HG03095 (cell line): ENCODE data around the gene DNAL4.

ENCODE experiments used
- ATAC-seq: cut with Tn5 transposase; IDR thresholded peaks from one replicate; pipeline ENCODE4 v1.9.1; 2021; ENCODE audit warnings: moderate library complexity; ENCODE audit not compliant: unreplicated experiment

Gene DNAL4

GRCh38 chr22:38793721-38794466 lies at the start of gene DNAL4:
Gene DNAL4, minus strand, starts transcription at chr22:38794143. Its CDS starts 11,412 bp downstream, at chr22:38782731.
- ATAC-seq = peak; percentile 92

DNA sequence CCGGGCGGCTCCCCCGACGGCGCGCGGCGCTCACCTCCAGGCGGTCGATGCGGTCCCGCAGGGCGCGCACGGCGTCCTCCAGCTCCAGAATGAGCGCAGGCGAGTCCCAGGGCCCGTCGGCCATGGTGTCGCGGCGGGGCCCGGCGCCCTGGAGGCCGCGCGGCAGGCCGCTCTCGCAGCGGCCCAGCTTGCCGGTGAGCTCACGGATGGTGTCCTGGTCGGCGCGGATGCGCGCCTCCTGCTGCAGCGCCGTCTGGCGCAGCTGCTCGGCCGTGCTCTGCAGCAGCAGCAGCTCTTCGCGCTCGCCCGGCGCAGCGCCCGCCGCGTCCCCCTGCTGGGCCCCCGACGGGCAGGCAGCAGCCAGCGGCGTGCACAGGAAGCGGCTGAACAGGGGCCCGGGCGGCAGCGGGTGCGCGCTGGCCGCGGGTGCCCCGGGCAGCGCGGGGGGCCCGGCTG lies 49.3 kb upstream of the DNAL4 start:
- ATAC-seq = no peak

DNA sequence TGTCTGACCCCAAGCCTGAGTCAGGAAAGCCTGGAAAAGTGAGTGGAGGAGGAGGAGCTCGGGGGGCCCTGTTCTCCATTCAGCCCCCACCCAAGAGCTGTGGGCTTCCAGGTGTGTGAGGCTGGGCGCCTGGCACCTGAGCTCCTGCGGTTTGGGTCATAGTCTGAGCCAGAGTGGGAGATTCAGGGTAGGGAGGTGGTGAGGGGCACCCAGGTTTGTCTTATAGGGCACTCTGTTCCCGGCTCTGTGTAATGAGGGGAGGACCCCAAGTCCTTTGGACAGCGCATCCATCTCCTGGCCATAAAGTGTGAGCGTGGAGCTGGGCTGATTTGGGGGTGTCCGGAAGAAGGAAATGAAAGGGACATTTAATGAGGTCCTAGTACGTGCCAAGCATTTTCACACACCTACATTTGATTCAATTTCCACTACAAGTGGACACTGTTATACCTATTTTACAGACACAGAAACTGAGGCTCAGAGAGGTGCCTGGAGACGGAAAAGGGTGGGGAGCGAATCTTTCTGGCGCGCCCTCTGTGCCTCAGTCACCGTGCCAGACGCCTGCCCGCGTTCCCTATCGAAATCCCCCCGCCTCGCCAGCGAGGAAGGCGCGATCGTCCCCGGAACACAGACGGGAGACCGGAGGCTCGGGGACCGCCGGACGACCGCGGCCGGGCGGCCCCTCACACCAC lies 48.7 kb upstream of the DNAL4 start:
- no peak for ATAC-seq

DNA sequence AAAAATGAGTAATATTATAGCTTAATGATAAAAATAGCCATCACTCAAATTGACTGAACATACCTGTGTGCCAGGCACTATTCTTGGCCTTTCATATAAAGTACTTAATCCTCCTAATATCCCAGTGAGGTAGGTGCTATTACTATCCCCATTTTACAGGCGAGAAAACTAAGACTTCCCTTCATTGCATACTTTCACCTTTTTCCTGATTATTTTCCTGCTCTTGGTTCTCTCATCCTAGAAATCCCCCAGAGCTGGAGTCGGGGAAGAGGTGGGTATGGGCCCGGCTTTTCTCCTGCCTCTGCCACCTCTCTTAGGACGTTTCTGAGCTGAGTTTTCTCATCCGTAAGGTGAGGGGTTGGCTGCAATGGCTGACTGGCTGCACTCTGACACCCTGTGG lies 47.7 kb upstream of the DNAL4 start:
- no peak for ATAC-seq

GRCh38 chr22:38841211-38841610 lies 47.3 kb upstream of the DNAL4 start:
- ATAC-seq = no peak

GRCh38 chr22:38840129-38840528 lies 46.2 kb upstream of the DNAL4 start:
- ATAC-seq = no peak

- no peak for ATAC-seq
Observed at GRCh38 chr22:38839686-38840085, 45.7 kb upstream of the DNAL4 start.

GRCh38 chr22:38837414-38837928 lies 43.5 kb upstream of the DNAL4 start:
- no peak for ATAC-seq

GRCh38 chr22:38835888-38836301 lies 42.0 kb upstream of the DNAL4 start:
- ATAC-seq = no peak

GRCh38 chr22:38834991-38835390 lies 41.0 kb upstream of the DNAL4 start:
- ATAC-seq = no peak

DNA sequence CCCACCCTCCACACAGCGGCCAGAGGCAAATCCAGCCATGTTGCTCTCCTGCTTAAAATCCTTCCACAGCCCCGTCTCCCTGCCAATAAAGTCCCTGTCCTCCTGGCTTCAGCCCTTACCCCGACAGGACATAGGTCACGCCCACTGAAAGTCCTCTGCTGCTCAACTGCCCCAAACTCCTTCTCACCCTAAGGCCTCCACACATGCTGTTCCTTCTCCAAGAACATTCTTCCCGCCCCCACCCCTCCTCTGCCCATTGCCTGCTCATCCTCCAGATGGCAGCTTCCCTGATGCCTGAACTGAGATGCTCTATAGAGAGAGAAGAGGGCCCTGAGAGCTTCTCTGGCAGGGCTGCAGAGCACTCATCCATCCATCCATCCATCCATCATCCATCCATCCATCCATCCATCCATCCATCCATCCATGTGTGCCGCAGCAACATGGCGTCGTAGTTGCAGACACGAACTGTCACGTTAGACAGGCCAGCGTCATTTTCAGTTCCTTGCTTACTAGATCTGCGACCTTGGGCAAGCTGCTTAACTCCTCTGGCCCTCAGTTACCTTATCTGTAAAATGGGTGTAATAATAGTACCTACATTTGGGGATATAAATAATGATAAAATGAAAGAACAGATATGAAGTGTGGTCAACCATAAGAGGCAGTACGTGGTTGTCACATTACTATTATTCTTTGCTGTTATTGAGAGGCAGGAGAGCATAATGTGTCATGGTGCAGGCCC lies 40.4 kb upstream of the DNAL4 start:
- ATAC-seq = no peak

GRCh38 chr22:38833061-38833460 lies 39.1 kb upstream of the DNAL4 start:
- ATAC-seq = no peak

DNA sequence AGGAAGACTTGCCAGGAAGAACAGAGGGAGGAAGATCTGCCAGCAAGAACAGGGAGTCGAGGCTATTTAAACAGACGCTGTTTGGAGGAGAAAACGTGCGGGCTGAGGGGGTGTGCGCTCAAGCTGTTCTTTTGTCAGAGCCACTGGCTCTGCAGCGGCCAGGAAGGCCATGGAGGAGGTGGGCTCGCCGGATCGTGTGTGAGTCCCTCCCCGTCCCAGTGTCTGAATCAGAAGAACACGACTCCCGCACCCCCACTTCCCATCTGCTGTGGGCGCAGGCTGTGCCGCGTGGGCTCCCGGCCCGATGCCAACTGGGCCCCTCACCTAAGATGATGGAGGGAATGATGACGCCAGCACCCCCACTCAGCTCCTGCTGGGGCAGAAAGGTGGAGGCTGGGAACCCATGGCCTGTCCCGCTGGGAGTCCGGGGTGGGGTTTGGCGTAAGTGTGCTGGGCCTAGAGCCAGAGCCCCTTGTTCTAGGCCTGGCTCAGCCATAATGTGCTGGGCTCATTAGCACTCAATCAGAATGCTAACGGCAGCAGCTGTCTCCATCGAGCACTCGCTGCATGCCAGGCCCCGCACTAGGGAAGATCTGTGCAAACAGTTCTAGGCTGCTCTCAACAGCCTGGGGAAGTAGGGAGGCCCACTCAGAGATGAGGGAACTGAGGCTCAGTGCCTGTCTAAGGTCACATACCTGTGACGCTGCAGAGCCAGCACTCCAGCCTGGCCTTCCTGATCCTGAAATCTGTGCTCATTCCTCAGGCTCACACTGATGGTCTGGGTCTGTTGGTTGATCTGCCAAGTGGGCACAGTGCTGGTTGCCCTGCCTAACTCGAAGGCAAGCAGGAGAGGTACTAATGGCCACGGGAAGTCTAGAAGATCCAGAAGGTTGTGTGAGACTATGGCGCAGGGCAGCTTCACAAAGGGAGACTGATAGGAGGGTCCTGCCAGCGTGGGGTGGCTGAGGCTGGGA lies 38.3 kb upstream of the DNAL4 start:
- no peak for ATAC-seq

GRCh38 chr22:38831166-38831945 lies 37.4 kb upstream of the DNAL4 start:
- no peak for ATAC-seq

GRCh38 chr22:38830845-38831108 lies 36.8 kb upstream of the DNAL4 start:
- no peak for ATAC-seq

- no peak for ATAC-seq
Observed at GRCh38 chr22:38830026-38830844, 36.3 kb upstream of the DNAL4 start.

DNA sequence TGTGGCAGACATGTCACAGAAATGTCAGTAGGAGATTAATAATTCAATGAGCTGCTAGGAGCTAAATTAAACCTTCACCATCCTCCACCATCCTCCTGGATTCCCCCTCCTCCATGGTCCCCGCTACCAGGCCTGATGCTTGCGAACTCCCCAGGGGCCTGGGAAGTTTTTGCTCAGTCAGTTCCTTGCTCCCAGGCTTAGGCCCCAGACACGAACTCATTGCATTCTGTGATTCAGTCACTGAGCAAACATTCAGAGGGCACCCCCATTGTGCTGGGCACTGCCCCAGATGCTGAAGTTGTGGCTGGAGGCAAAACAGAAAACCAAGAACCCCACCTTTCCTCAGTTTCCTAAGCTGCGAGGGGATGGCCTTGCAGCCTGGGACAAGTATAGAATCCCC lies 35.5 kb upstream of the DNAL4 start:
- ATAC-seq = no peak

DNA sequence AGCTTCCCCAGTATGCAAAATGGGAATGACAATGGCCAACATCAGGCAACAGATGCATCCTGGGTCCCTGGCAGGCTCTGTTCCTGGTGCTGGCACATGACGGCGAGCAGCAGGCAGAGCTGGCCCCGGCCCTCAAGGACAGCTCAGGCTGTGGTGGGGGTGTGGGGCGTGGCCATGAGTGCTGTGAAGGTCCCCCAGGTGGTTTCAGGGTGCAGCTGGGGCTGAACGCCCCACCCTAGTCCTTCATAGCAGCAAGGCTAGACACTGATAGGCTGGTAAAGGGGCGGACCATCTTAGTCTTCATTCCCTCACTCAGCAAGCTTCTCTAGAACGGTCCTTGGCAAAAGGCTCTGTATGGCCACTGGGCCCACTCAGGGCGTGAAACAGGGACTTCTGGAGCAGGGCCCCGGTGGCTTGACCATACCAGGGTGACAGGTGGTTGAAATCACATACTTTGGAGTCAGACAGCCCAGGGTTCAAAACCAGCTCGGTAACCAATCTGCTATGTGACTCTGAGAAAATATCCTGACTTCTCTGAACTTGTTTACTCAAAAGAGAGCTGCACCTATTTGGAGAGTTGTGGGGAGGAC lies 34.8 kb upstream of the DNAL4 start:
- ATAC-seq = no peak

DNA sequence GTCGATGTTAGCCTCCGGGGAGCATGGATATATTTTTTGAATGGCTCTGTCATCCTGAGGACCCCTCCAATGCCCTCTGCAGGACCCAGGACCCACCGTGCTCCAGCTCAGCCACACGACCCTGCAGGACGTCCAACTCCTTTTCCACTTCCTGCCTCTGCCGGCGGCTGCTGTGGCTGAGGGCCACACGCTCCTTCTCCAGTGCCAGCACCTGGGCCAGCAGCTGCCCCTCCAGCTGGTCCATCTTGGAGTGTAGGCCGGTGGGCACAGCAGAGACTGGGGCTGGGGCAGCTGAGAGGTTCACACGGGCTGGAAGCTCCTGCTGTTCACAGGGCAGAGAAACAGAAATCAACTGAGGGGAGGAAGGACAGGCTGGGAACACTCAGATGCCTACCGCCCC lies 34.2 kb upstream of the DNAL4 start:
- no peak for ATAC-seq
